WTC11 (cell line): ENCODE data around the gene CCBE1. TPM values are rescaled to one million over a fixed set of nuclear protein-coding genes. Genes with fewer than 3 reads are reported as not detected.

Source experiments
- ATAC-seq: fragments of 200-7000 bp; cut with Tn5 transposase; 2 replicates; pipeline ENCODE4 v1.10.0; 2021; ENCODE audit warnings: mild to moderate bottlenecking, moderate library complexity
- CTCF ChIA-PET: fragments of 300-600 bp; sonication (Branson Sonifier 250); formaldehyde crosslinking; loops from one replicate; lab custom pipeline; 2021; ENCODE audit warnings: antibody characterized with exemption; lab: Charles Lee
- POLR2A ChIA-PET: fragments of 350-600 bp; sonication (Branson Sonifier 250); formaldehyde crosslinking; loops from one replicate; lab custom pipeline; 2021; ENCODE audit warnings: antibody characterized with exemption; lab: Charles Lee
- DNase-seq: peaks from one replicate; pipeline ENCODE4 v3.0.0; 2021; ENCODE audit warnings: low spot score
- H3K27ac Mint-ChIP-seq: 2 replicates; pipeline ENCODE4 v1.8.0; 2021; ENCODE audit warnings: mixed read lengths
- H3K27me3 Mint-ChIP-seq: 2 replicates; pipeline ENCODE4 v1.8.0; 2021; ENCODE audit warnings: low read depth, mild to moderate bottlenecking, moderate library complexity, mixed read lengths
- H3K36me3 Mint-ChIP-seq: 2 replicates; pipeline ENCODE4 v1.8.0; 2021; ENCODE audit warnings: mixed read lengths
- H3K4me1 Mint-ChIP-seq: 2 replicates; pipeline ENCODE4 v1.8.0; 2022; ENCODE audit warnings: mixed read lengths
- H3K4me3 Mint-ChIP-seq: 2 replicates; pipeline ENCODE4 v1.8.0; 2021; ENCODE audit warnings: mild to moderate bottlenecking, moderate library complexity, mixed read lengths
- H3K9me3 Mint-ChIP-seq: 2 replicates; pipeline ENCODE4 v1.8.0; 2021; ENCODE audit warnings: mixed read lengths
- ATF1 ChIP-seq: sonication (generic); formaldehyde crosslinking; IDR thresholded peaks from 2 replicates; pipeline ENCODE4 v1.8.1; 2023; ENCODE audit warnings: mild to moderate bottlenecking, moderate library complexity, missing genetic modification reagents
- ELF4 ChIP-seq: sonication (generic); formaldehyde crosslinking; IDR thresholded peaks from 2 replicates; pipeline ENCODE4 v1.8.1; 2022; ENCODE audit warnings: low read depth, mild to moderate bottlenecking, moderate library complexity, missing genetic modification reagents
- FOXJ3 ChIP-seq: sonication (generic); formaldehyde crosslinking; IDR thresholded peaks from 2 replicates; pipeline ENCODE4 v1.9.0; 2021; ENCODE audit warnings: missing genetic modification reagents, mild to moderate bottlenecking, borderline replicate concordance
- JAZF1 ChIP-seq: fragments of 250-450 bp; sonication (Bioruptor Pico); IDR thresholded peaks from 2 replicates; pipeline ENCODE4 v1.9.0; 2021; ENCODE audit warnings: moderate library complexity, mild to moderate bottlenecking, inconsistent platforms
- NFATC4 ChIP-seq: fragments of 250-450 bp; sonication (Bioruptor Pico); IDR thresholded peaks from 2 replicates; pipeline ENCODE4 v1.9.0; 2021; ENCODE audit warnings: mild to moderate bottlenecking
- NFE2L1 ChIP-seq: sonication (generic); formaldehyde crosslinking; IDR thresholded peaks from 2 replicates; pipeline ENCODE4 v1.8.1; 2023; ENCODE audit warnings: missing genetic modification reagents
- OVOL2 ChIP-seq: fragments of 250-450 bp; sonication (Bioruptor Pico); IDR thresholded peaks from 2 replicates; pipeline ENCODE4 v1.9.0; 2021; ENCODE audit warnings: mild to moderate bottlenecking, borderline replicate concordance
- SOX15 ChIP-seq: fragments of 250-450 bp; sonication (Bioruptor Pico); IDR thresholded peaks from 2 replicates; pipeline ENCODE4 v1.9.0; 2021; ENCODE audit warnings: mild to moderate bottlenecking
- TCF7 ChIP-seq: sonication (generic); formaldehyde crosslinking; IDR thresholded peaks from 2 replicates; pipeline ENCODE4 v1.8.0; 2022; ENCODE audit warnings: mild to moderate bottlenecking, low read depth, missing genetic modification reagents, moderate library complexity
- TEAD1 ChIP-seq: sonication (generic); formaldehyde crosslinking; IDR thresholded peaks from 2 replicates; pipeline ENCODE4 v1.8.0; 2022; ENCODE audit warnings: mild to moderate bottlenecking, missing genetic modification reagents
- TP53 ChIP-seq: sonication (generic); formaldehyde crosslinking; IDR thresholded peaks from 2 replicates; pipeline ENCODE4 v1.8.1; 2023; ENCODE audit warnings: mild to moderate bottlenecking, missing genetic modification reagents
- ZNF416 ChIP-seq: fragments of 250-450 bp; sonication (Bioruptor Pico); IDR thresholded peaks from 2 replicates; pipeline ENCODE4 v1.9.0; 2021; ENCODE audit warnings: mild to moderate bottlenecking, inconsistent platforms
- ZNF423 ChIP-seq: fragments of 250-450 bp; sonication (Bioruptor Pico); IDR thresholded peaks from 2 replicates; pipeline ENCODE4 v2.1.2; 2022; ENCODE audit warnings: mild to moderate bottlenecking, moderate library complexity
- total RNA-seq: library from RNA; stranded (reverse); gene quantifications from 3 replicates; pipeline ENCODE4 v1.2.3, GENCODE V29; 2021
- TF ChIP-seq, protein P1 (sequence below): fragments of 200-600 bp; IDR thresholded peaks from 2 replicates; pipeline ENCODE4 v1.8.0; 2022; ENCODE audit warnings: antibody characterized with exemption
- TF ChIP-seq, protein P2 (sequence below): sonication (generic); formaldehyde crosslinking; IDR thresholded peaks from 2 replicates; pipeline ENCODE4 v1.8.0; 2022; ENCODE audit warnings: mild to moderate bottlenecking, missing genetic modification reagents
- TF ChIP-seq, protein P3 (sequence below): sonication (generic); formaldehyde crosslinking; IDR thresholded peaks from 2 replicates; pipeline ENCODE4 v1.8.0; 2023; ENCODE audit warnings: missing genetic modification reagents
- TF ChIP-seq, protein P4 (sequence below): sonication (generic); formaldehyde crosslinking; IDR thresholded peaks from 2 replicates; pipeline ENCODE4 v1.8.1; 2022; ENCODE audit warnings: missing genetic modification reagents, borderline replicate concordance
- TF ChIP-seq, protein P5 (sequence below): sonication (generic); formaldehyde crosslinking; IDR thresholded peaks from 2 replicates; pipeline ENCODE4 v1.8.0; 2022; ENCODE audit warnings: mild to moderate bottlenecking, missing genetic modification reagents
- TF ChIP-seq, protein P6 (sequence below): fragments of 250-450 bp; sonication (Bioruptor Pico); IDR thresholded peaks from 2 replicates; pipeline ENCODE4 v1.9.0; 2021; ENCODE audit warnings: mild to moderate bottlenecking, borderline replicate concordance
- TF ChIP-seq, protein P7 (sequence below): fragments of 250-450 bp; sonication (Bioruptor Pico); IDR thresholded peaks from 2 replicates; pipeline ENCODE4 v1.9.0; 2021; ENCODE audit warnings: mild to moderate bottlenecking
- TF ChIP-seq, protein P8 (sequence below): sonication (generic); formaldehyde crosslinking; IDR thresholded peaks from 2 replicates; pipeline ENCODE4 v1.8.1; 2023; ENCODE audit warnings: mild to moderate bottlenecking, missing genetic modification reagents, moderate library complexity

Gene CCBE1
- total RNA-seq, 1 experiment from 2014 or later, result 9.7 TPM

DNA sequence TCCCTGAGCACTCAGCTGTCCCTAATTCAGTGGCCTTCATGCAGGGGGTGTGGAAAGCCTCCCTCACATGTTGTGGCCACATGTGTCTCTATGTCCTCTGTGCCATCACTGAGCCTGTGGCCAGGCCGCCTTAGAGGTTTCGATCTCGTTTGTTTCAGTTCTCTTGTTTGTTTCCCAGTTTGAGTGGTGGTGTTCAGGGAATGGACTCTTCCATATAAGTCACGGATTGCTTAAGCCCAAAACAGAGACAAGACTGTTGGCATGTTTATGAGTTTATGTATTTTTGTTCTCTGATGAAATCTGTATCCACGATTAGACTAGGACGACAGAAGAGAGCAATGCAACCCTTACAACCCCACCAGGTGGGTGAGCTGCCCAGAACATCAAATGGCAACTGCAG lies 134.5 kb downstream of the CCBE1 start:
- DNase-seq (no peak), ATAC-seq (no peak)
- peaks cover 3% of the 10 kb centered on the region for H3K36me3 Mint-ChIP-seq
- POLR2A ChIA-PET, result no interaction called here
- no peaks in the 10 kb centered on the region; the same call in 1 of the 2 replicates for H3K27me3 Mint-ChIP-seq
- H3K27ac Mint-ChIP-seq, result no peak overlapping the region
- CTCF ChIA-PET, result no interaction called here
- peaks cover 8% of the 10 kb centered on the region for H3K9me3 Mint-ChIP-seq
- H3K4me3 Mint-ChIP-seq, result no peak overlapping the region
- TF ChIP-seq NFE2L1 (CRISPR knock-in tag) (no peak), FOXJ3 (CRISPR knock-in tag) (no peak)
- TF ChIP-seq, protein P1, sequence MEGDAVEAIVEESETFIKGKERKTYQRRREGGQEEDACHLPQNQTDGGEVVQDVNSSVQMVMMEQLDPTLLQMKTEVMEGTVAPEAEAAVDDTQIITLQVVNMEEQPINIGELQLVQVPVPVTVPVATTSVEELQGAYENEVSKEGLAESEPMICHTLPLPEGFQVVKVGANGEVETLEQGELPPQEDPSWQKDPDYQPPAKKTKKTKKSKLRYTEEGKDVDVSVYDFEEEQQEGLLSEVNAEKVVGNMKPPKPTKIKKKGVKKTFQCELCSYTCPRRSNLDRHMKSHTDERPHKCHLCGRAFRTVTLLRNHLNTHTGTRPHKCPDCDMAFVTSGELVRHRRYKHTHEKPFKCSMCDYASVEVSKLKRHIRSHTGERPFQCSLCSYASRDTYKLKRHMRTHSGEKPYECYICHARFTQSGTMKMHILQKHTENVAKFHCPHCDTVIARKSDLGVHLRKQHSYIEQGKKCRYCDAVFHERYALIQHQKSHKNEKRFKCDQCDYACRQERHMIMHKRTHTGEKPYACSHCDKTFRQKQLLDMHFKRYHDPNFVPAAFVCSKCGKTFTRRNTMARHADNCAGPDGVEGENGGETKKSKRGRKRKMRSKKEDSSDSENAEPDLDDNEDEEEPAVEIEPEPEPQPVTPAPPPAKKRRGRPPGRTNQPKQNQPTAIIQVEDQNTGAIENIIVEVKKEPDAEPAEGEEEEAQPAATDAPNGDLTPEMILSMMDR, result no peak
- TF ChIP-seq, protein P2, sequence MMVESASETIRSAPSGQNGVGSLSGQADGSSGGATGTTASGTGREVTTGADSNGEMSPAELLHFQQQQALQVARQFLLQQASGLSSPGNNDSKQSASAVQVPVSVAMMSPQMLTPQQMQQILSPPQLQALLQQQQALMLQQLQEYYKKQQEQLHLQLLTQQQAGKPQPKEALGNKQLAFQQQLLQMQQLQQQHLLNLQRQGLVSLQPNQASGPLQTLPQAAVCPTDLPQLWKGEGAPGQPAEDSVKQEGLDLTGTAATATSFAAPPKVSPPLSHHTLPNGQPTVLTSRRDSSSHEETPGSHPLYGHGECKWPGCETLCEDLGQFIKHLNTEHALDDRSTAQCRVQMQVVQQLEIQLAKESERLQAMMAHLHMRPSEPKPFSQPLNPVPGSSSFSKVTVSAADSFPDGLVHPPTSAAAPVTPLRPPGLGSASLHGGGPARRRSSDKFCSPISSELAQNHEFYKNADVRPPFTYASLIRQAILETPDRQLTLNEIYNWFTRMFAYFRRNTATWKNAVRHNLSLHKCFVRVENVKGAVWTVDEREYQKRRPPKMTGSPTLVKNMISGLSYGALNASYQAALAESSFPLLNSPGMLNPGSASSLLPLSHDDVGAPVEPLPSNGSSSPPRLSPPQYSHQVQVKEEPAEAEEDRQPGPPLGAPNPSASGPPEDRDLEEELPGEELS, result no peak
- TF ChIP-seq, all 79 proteins: peak for 0
- H3K4me1 Mint-ChIP-seq, result peaks cover 18% of the 10 kb centered on the region

DNA sequence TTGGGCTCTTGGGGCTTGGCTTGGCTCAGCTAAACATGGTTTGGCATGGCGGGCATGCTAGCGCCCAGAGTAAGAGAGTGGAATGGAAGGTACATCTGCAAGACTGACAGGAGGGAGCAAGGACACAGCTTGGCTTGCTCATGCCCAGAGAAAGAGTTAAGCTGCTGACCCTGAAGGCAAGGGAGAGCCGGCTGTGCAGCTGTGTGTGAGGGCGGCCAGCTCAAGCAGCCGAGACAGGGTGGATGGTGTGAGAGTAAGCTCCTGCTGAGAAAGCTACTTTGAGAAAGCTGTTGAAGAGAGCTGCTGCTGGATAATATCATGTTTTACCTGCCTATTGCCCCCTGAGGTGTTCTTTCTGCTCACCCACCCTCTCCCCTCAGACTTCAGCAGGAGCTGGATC lies 135.6 kb downstream of the CCBE1 start:
- peaks cover 5% of the 10 kb centered on the region for H3K36me3 Mint-ChIP-seq
- peaks cover 17% of the 10 kb centered on the region for H3K4me1 Mint-ChIP-seq
- H3K9me3 Mint-ChIP-seq, result peaks cover 16% of the 10 kb centered on the region
- CTCF ChIA-PET, result no interaction called here
- peaks cover 3% of the 10 kb centered on the region; the same call in 1 of the 2 replicates for H3K27me3 Mint-ChIP-seq
- no peak overlapping the region for H3K4me3 Mint-ChIP-seq
- POLR2A ChIA-PET, result no interaction called here
- no peak overlapping the region for H3K27ac Mint-ChIP-seq
- no peak for DNase-seq
- no peak for ATAC-seq
- TF ChIP-seq, protein P3, sequence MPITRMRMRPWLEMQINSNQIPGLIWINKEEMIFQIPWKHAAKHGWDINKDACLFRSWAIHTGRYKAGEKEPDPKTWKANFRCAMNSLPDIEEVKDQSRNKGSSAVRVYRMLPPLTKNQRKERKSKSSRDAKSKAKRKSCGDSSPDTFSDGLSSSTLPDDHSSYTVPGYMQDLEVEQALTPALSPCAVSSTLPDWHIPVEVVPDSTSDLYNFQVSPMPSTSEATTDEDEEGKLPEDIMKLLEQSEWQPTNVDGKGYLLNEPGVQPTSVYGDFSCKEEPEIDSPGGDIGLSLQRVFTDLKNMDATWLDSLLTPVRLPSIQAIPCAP, result no peak
- TF ChIP-seq SOX15 (no peak), TCF7 (CRISPR knock-in tag) (no peak), ELF4 (CRISPR knock-in tag) (no peak), OVOL2 (CRISPR knock-in tag) (no peak), TEAD1 (CRISPR knock-in tag) (no peak), FOXJ3 (CRISPR knock-in tag) (no peak), JAZF1 (CRISPR knock-in tag) (no peak), ATF1 (CRISPR knock-in tag) (no peak), TP53 (CRISPR knock-in tag) (no peak), NFE2L1 (CRISPR knock-in tag) (no peak), NFATC4 (no peak), ZNF416 (CRISPR knock-in tag) (no peak), ZNF423 (CRISPR knock-in tag) (no peak)
- TF ChIP-seq, protein P4, sequence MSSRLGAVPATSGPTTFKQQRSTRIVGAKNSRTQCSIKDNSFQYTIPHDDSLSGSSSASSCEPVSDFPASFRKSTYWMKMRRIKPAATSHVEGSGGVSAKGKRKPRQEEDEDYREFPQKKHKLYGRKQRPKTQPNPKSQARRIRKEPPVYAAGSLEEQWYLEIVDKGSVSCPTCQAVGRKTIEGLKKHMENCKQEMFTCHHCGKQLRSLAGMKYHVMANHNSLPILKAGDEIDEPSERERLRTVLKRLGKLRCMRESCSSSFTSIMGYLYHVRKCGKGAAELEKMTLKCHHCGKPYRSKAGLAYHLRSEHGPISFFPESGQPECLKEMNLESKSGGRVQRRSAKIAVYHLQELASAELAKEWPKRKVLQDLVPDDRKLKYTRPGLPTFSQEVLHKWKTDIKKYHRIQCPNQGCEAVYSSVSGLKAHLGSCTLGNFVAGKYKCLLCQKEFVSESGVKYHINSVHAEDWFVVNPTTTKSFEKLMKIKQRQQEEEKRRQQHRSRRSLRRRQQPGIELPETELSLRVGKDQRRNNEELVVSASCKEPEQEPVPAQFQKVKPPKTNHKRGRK (CRISPR knock-in tag), result no peak
- TF ChIP-seq, protein P5, sequence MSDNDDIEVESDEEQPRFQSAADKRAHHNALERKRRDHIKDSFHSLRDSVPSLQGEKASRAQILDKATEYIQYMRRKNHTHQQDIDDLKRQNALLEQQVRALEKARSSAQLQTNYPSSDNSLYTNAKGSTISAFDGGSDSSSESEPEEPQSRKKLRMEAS (CRISPR knock-in tag), result no peak
- TF ChIP-seq, protein P6, sequence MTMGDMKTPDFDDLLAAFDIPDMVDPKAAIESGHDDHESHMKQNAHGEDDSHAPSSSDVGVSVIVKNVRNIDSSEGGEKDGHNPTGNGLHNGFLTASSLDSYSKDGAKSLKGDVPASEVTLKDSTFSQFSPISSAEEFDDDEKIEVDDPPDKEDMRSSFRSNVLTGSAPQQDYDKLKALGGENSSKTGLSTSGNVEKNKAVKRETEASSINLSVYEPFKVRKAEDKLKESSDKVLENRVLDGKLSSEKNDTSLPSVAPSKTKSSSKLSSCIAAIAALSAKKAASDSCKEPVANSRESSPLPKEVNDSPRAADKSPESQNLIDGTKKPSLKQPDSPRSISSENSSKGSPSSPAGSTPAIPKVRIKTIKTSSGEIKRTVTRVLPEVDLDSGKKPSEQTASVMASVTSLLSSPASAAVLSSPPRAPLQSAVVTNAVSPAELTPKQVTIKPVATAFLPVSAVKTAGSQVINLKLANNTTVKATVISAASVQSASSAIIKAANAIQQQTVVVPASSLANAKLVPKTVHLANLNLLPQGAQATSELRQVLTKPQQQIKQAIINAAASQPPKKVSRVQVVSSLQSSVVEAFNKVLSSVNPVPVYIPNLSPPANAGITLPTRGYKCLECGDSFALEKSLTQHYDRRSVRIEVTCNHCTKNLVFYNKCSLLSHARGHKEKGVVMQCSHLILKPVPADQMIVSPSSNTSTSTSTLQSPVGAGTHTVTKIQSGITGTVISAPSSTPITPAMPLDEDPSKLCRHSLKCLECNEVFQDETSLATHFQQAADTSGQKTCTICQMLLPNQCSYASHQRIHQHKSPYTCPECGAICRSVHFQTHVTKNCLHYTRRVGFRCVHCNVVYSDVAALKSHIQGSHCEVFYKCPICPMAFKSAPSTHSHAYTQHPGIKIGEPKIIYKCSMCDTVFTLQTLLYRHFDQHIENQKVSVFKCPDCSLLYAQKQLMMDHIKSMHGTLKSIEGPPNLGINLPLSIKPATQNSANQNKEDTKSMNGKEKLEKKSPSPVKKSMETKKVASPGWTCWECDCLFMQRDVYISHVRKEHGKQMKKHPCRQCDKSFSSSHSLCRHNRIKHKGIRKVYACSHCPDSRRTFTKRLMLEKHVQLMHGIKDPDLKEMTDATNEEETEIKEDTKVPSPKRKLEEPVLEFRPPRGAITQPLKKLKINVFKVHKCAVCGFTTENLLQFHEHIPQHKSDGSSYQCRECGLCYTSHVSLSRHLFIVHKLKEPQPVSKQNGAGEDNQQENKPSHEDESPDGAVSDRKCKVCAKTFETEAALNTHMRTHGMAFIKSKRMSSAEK (CRISPR knock-in tag), result no peak
- TF ChIP-seq, protein P7, sequence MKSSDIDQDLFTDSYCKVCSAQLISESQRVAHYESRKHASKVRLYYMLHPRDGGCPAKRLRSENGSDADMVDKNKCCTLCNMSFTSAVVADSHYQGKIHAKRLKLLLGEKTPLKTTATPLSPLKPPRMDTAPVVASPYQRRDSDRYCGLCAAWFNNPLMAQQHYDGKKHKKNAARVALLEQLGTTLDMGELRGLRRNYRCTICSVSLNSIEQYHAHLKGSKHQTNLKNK, result no peak
- TF ChIP-seq, protein P8, sequence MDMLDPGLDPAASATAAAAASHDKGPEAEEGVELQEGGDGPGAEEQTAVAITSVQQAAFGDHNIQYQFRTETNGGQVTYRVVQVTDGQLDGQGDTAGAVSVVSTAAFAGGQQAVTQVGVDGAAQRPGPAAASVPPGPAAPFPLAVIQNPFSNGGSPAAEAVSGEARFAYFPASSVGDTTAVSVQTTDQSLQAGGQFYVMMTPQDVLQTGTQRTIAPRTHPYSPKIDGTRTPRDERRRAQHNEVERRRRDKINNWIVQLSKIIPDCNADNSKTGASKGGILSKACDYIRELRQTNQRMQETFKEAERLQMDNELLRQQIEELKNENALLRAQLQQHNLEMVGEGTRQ (CRISPR knock-in tag), result no peak
